ENCODE results near the gene CACNA1C. TPM values are rescaled to one million over a fixed set of nuclear protein-coding genes. Genes with fewer than 3 reads are reported as not detected.

CACNA1C gene
- total RNA-seq, 4 donors from 2014 or later = 2.9 to 5.3 (median 4.3) TPM

GRCh38 chr12:2138871-2139308 lies 86.1 kb downstream of the CACNA1C start:
- no peak for TF ChIP-seq CTCF (IDR thresholded peaks at IDR 0.05; ENCODE audit: low read depth)

- TF ChIP-seq CTCF (IDR thresholded peaks at IDR 0.05; ENCODE audit: low read depth) = no peak
These were observed 86.9 kb downstream of the CACNA1C start for GRCh38 chr12:2139651-2140050.

DNA sequence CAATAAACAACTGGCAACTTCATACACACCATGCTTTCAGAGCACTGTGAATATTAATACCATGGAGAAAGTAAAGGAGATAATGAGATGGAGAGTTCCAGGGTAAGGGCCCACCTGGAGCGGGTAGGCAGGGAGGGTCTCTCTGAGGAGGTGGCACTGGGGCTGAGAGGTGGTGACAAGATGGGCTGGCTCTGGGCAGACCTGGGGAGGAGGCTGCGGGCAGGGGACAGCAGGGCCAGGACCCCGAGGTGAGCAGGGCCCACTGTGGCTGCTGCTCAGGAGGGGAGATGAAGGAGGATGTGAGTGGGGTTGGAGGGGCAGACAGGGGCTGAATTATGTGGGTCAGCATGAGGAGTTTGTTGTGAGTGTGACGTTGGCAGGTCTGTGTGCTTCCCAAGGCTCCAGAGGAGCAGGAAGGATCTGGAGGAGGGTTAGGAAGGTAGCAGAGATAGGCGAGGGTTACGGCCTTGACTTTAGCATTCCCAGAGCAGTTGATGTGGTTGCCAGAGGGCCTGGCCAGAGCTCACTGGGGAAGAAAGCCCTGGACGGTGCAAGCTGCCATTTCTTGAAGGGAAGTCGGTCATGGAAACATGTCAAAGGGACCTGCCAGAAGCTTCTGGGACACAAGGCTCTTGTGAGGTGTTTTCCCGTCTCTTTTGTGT lies 88.2 kb downstream of the CACNA1C start:
- no peak for TF ChIP-seq CTCF (IDR thresholded peaks at IDR 0.05; ENCODE audit: low read depth)

- TF ChIP-seq CTCF (IDR thresholded peaks at IDR 0.05; ENCODE audit: low read depth) = no peak
These were observed 89.3 kb downstream of the CACNA1C start for GRCh38 chr12:2142068-2142467.

DNA sequence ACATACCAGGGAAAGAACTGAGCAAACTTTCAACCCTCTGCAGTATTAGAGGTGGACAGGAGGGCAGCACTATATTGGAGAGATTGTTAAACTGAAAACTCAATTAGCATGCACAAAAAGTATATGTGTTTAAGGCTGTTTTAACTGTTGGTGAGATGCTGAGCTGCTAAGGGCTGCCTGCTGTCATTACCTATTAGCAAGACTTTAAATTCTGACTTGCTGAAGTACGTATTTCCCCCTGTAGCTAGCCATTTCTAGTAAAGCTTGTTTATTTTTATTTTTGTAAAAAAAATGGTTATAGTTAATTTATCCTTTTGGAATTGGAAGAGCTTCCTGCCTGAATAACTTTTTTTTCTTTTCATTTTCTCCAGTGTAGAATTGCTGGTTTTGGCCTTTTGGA lies 92.2 kb downstream of the CACNA1C start:
- no peak for TF ChIP-seq CTCF (IDR thresholded peaks at IDR 0.05; ENCODE audit: low read depth)

GRCh38 chr12:2145433-2145998 lies 92.7 kb downstream of the CACNA1C start:
- TF ChIP-seq CTCF (IDR thresholded peaks at IDR 0.05; ENCODE audit: low read depth) = no peak

DNA sequence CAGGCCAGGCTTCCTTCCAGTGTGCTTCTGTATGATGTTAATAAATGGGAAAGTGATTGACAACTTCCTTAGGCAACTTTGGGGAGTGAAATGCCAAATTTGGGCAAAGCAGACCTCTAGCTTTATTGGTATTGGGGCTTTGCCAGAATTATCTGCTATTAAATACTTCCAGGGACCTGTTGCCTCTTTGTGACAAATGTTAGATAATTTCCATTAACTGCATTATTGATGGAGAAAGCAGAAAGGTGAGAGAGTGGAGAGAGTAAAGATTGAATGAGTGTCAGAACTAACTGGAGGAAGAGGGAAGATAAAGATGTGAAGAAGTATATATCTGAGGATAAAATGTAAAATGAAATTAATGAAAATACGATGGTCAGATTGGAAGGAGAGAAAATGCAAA lies 94.5 kb downstream of the CACNA1C start:
- TF ChIP-seq CTCF (IDR thresholded peaks at IDR 0.05; ENCODE audit: low read depth) = no peak
